Lower lobe of right lung (tissue), 2 donors: ENCODE data around the gene SLC18A3. TPM values are rescaled to one million over a fixed set of nuclear protein-coding genes. Genes with fewer than 3 reads are reported as not detected.

Experiments
- ATAC-seq, 2 donors: fragments of 200-7000 bp; cut with Tn5 transposase; one replicate each; pipeline ENCODE4 v1.9.1; 2020 to 2022; ENCODE audit warnings: mild to moderate bottlenecking in 2 of 2, moderate library complexity in 2 of 2
- DNase-seq: peaks from one replicate; pipeline ENCODE4 v3.0.0-alpha.2; 2020
- H3K27ac ChIP-seq: fragments of 200-600 bp; one replicate; pipeline ENCODE4 v1.8.0; 2022
- H3K27me3 ChIP-seq: fragments of 200-600 bp; one replicate; pipeline ENCODE4 v1.8.0; 2022; ENCODE audit warnings: low read depth
- H3K36me3 ChIP-seq: fragments of 200-600 bp; one replicate; pipeline ENCODE4 v1.8.0; 2022; ENCODE audit warnings: mild to moderate bottlenecking
- H3K4me1 ChIP-seq: fragments of 200-600 bp; one replicate; pipeline ENCODE4 v1.8.0; 2022
- H3K4me3 ChIP-seq: fragments of 200-600 bp; one replicate; pipeline ENCODE4 v1.8.0; 2022; ENCODE audit warnings: mild to moderate bottlenecking
- H3K9me3 ChIP-seq: fragments of 200-600 bp; one replicate; pipeline ENCODE4 v1.8.0; 2022
- intact Hi-C: fragments of 100-400 bp; cut with DNase I; formaldehyde crosslinking; loops from one replicate; pipeline ENCODE4 v1.11.0; 2022
- total RNA-seq: library from RNA; stranded (reverse); fragmentation: NEBNext Ultra II Directional; extraction: Animal tissue kit (Norgen Biotek cat#: 25700); gene quantifications from one replicate; pipeline ENCODE4 v1.2.1, GENCODE V29; 2021
- TF ChIP-seq, protein P1 (sequence below): fragments of 200-600 bp; IDR thresholded peaks from one replicate; pipeline ENCODE4 v1.8.0; 2022; ENCODE audit warnings: antibody characterized with exemption, mild to moderate bottlenecking
- donor health status: DM: no; HTN: yes; CAD: no; lungs with severe emphysema.

SLC18A3 gene
- total RNA-seq, 1 donor from 2014 or later, result not detected

DNA sequence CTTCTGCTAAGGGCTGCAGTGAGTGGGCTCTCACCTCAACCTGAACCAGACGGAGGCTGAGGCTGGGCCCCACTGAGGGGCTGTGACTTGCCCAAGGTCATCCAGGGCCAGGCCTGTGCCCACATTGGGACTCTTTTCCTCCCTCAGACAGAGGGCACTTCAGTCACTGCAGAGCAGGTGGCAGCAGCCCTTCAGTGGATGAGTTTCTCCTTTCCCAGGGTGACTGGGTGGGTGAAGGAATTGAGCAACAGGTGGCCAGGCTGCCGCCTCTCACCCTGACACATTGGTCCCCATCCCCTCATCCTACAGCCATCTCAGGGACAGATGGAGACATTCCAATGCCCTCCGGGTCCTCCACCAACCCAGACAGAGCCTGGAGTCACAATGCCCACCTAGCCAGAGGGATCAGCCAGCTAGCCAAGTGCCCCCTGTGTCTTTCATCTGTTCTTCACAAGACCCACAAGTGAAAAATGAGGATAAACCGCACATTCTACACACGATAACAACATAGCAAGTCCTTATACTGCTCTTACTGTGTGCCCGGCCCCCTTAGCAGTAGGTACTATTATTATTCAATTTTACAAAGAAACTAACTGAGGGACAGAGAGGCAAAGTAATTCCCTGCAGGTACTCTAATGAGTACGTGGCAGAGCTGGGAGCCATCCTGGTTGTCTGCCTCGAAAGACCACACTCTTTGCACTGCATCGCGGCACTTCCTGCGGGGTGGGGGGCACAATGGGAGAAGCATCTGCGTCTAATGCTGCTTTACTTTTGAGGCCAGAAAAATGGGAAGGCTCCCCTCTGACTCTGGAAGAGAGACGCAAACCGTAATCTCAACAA lies 1.7 kb upstream of the SLC18A3 start:
- Histone ChIP-seq H3K27me3 (peaks cover 90% of the 10 kb centered on the region), H3K4me3 (no peak overlapping the region), H3K27ac (no peak overlapping the region), H3K36me3 (no peaks in the 10 kb centered on the region), H3K4me1 (peaks cover 9% of the 10 kb centered on the region), H3K9me3 (no peaks in the 10 kb centered on the region)
- TF ChIP-seq, protein P1, sequence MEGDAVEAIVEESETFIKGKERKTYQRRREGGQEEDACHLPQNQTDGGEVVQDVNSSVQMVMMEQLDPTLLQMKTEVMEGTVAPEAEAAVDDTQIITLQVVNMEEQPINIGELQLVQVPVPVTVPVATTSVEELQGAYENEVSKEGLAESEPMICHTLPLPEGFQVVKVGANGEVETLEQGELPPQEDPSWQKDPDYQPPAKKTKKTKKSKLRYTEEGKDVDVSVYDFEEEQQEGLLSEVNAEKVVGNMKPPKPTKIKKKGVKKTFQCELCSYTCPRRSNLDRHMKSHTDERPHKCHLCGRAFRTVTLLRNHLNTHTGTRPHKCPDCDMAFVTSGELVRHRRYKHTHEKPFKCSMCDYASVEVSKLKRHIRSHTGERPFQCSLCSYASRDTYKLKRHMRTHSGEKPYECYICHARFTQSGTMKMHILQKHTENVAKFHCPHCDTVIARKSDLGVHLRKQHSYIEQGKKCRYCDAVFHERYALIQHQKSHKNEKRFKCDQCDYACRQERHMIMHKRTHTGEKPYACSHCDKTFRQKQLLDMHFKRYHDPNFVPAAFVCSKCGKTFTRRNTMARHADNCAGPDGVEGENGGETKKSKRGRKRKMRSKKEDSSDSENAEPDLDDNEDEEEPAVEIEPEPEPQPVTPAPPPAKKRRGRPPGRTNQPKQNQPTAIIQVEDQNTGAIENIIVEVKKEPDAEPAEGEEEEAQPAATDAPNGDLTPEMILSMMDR, result no peak
- DNase-seq (no peak), ATAC-seq (no peak)
- intact Hi-C loops, result no loop called here

DNA sequence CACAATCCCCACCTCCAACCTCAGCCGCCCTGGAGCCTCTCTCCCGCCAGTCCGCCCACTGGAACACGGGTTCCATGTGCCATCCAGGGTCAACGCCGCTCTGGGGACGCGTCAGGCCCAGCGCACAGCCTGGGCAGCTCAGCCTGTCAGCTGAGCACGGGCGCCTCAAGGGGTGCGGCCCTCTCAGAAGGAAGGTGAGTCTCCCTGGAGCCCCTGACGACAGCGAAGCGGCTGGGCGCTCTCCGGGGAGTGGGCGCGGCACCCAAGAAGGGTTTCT lies 1.2 kb upstream of the SLC18A3 start:
- Histone ChIP-seq H3K36me3 (no peaks in the 10 kb centered on the region), H3K27ac (no peak overlapping the region), H3K9me3 (no peaks in the 10 kb centered on the region), H3K27me3 (peaks cover 92% of the 10 kb centered on the region), H3K4me3 (no peak overlapping the region), H3K4me1 (peaks cover 9% of the 10 kb centered on the region)
- intact Hi-C loops, result no loop called here
- no peak for DNase-seq
- TF ChIP-seq, protein P1, result no peak
- ATAC-seq, result no peak

DNA sequence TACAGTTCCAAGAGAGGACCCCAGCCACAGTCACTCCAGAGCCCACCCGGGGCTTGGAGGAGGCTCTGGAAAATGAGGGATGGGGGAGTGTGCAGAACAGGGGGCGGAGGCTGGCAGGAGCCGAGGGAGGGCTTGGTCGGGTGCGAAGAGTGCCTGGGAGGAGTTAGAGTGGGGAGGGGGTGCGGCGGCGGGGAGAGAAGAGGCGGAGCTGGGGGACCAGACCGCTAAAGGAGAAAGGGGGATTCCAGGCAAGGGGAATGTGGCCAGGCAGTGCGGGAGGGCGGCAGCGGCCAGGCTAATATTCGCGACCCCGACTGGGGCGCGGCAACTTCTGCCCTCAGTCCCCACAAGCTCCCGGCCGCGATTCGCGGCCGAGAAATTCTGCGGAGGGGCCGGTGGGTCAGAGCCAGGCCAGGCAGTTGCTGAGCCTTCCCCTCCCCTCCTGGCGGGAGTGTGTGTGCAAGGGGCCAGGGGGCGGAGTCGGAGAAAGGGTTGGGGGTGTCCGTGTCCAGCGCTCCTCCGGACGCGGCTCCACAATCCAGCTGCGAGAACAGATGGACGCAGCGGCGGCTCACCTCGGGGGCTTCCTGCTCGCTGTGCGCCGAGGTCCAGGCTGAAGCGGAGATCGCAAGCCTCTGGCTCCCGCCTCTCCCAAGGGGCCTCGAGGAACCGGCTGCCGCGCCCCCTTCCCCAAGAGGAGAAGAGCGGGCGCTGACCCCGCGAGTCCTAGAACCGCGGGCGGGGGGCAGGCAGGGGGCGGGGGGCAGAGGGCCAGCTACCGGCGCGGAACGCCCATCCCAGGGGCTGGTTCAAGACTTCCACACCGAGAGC lies 612 bp upstream of the SLC18A3 start:
- H3K4me1 ChIP-seq, result peaks cover 9% of the 10 kb centered on the region
- peaks cover 92% of the 10 kb centered on the region for H3K27me3 ChIP-seq
- no peak overlapping the region for H3K4me3 ChIP-seq
- no peaks in the 10 kb centered on the region for H3K36me3 ChIP-seq
- no peak for DNase-seq
- no peaks in the 10 kb centered on the region for H3K9me3 ChIP-seq
- TF ChIP-seq, protein P1, result no peak
- intact Hi-C loops, result no loop called here
- no peak for ATAC-seq
- no peak overlapping the region for H3K27ac ChIP-seq

DNA sequence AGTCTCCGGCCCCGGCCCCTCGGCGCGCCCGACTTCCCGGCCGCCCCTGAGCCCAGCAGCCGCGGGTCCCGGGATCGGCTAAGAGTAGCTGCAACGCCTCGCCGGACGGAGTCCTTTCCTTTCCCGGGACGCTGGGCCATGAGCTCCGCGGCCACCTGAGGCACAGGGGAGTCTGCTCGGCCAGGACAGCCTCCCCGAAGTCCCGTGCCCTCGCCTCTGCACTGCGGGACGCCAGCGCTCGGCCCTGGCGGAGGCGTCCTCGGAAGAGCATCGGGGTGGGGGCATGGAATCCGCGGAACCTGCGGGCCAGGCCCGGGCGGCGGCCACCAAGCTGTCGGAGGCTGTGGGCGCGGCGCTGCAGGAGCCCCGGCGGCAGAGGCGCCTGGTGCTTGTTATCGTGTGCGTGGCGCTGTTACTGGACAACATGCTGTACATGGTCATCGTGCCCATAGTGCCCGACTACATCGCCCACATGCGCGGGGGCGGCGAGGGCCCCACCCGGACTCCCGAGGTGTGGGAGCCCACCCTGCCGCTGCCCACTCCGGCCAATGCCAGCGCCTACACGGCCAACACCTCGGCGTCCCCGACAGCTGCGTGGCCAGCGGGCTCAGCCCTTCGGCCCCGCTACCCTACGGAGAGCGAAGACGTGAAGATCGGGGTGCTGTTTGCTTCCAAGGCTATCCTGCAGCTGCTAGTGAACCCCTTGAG lies 502 bp downstream of the SLC18A3 start:
- peaks cover 9% of the 10 kb centered on the region for H3K4me1 ChIP-seq
- no peak overlapping the region for H3K27ac ChIP-seq
- ATAC-seq (no peak), DNase-seq (no peak)
- intact Hi-C loops, result no loop called here
- TF ChIP-seq, protein P1, result no peak
- H3K27me3 ChIP-seq, result peaks cover 94% of the 10 kb centered on the region
- H3K4me3 ChIP-seq, result no peak overlapping the region
- no peaks in the 10 kb centered on the region for H3K36me3 ChIP-seq
- H3K9me3 ChIP-seq, result no peaks in the 10 kb centered on the region

DNA sequence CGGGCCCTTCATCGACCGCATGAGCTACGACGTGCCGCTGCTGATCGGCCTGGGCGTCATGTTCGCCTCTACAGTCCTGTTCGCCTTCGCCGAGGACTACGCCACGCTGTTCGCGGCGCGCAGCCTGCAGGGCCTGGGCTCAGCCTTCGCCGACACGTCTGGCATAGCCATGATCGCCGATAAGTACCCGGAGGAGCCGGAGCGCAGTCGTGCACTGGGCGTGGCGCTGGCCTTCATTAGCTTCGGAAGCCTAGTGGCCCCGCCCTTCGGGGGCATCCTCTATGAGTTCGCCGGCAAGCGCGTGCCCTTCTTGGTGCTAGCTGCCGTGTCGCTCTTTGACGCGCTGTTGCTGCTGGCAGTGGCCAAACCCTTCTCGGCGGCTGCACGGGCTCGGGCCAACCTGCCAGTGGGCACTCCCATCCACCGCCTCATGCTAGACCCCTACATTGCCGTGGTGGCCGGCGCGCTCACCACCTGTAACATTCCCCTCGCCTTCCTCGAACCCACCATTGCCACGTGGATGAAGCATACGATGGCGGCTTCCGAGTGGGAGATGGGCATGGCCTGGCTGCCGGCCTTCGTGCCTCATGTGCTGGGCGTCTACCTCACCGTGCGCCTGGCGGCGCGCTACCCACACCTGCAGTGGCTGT lies 1.2 kb downstream of the SLC18A3 start:
- TF ChIP-seq, protein P1, result no peak
- ATAC-seq (no peak), DNase-seq (no peak)
- Histone ChIP-seq H3K36me3 (no peaks in the 10 kb centered on the region), H3K27me3 (peaks cover 94% of the 10 kb centered on the region), H3K4me3 (no peak overlapping the region), H3K4me1 (peaks cover 9% of the 10 kb centered on the region), H3K9me3 (no peaks in the 10 kb centered on the region), H3K27ac (no peak overlapping the region)
- intact Hi-C loops, result no loop called here
